ENCODE data around the gene OR6X1.
"Not testable (repeated sequence)": the region's sequence is repeated elsewhere in the genome, so short reads cannot be mapped to it uniquely, and the experiment has no call there.

OR6X1 gene

GRCh38 chr11:123771664-123772063, 17.3 kb upstream of the OR6X1 start:
- Mint-ChIP-seq H3K4me3 (no peak overlapping the region), H3K4me1 (ENCODE audit: low read depth) (no peaks in the 10 kb centered on the region), H3K36me3 (ENCODE audit: low read depth) (no peaks in the 10 kb centered on the region), H3K9me3 (no peaks in the 10 kb centered on the region), H3K27me3 (peaks cover 11% of the 10 kb centered on the region), H3K27ac (no peak overlapping the region)
- DNase-seq = no peak

GRCh38 chr11:123770712-123771111, 16.4 kb upstream of the OR6X1 start:
- peaks cover 16% of the 10 kb centered on the region for H3K27me3 Mint-ChIP-seq

DNA sequence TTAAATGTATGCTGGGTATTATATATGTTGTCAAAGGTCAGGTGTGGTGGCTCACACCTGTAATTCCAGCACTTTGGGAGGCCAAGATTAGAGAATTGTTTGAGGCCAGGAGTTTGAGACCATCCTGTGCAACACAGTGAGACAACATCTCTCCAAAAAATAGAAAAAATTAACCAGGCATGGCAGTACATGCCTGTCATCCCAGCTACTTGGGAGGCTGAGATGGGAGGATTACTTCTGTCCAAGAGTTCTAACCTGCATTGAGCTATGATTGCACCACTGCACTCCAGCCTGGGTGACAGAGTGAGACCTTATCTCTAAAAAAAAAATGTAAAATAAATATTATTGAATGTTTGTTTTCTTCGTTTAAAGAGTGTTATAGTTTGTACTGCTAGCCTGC, 11.3 kb upstream of the OR6X1 start:
- H3K9me3 Mint-ChIP-seq = peaks cover 20% of the 10 kb centered on the region
- no peaks in the 10 kb centered on the region for H3K4me1 Mint-ChIP-seq (ENCODE audit: low read depth)
- no peak overlapping the region for H3K4me3 Mint-ChIP-seq

More at GRCh38 chr11:123770712-123771111, 16.4 kb upstream of the OR6X1 start:
- Mint-ChIP-seq H3K4me3 (no peak overlapping the region), H3K9me3 (no peaks in the 10 kb centered on the region), H3K36me3 (ENCODE audit: low read depth) (no peaks in the 10 kb centered on the region), H3K4me1 (ENCODE audit: low read depth) (no peaks in the 10 kb centered on the region), H3K27ac (no peak overlapping the region)
- no peak for DNase-seq

DNA sequence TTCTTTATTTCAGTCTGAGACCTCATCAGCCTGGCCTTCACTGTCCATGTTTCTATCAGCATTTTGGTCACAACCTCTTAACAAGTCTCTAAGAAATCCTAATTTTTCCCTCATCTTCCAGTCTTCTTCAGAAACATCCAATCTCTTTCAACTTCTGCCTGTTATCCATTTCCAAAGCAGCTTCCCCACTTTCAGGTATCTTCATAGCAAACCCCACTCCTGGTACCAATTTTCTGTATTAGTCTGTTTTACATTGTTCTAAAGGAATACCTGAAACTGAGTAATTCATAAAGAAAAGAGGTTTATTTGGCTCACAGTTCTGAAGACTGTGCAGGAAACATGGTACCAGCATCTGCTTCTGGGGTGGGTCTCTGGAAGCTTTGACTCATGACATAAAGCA, 8.1 kb upstream of the OR6X1 start:
- DNase-seq = no peak
- Mint-ChIP-seq H3K36me3 (ENCODE audit: low read depth) (no peaks in the 10 kb centered on the region), H3K27ac (no peak overlapping the region), H3K27me3 (peaks cover 17% of the 10 kb centered on the region), H3K4me3 (no peak overlapping the region), H3K9me3 (peaks cover 20% of the 10 kb centered on the region), H3K4me1 (ENCODE audit: low read depth) (no peaks in the 10 kb centered on the region)

More for the DNA sequence above, 11.3 kb upstream of the OR6X1 start:
- Mint-ChIP-seq H3K36me3 (ENCODE audit: low read depth) (no peaks in the 10 kb centered on the region), H3K27me3 (peaks cover 16% of the 10 kb centered on the region), H3K27ac (no peak overlapping the region)
- DNase-seq = no peak

- no peak for DNase-seq
- no peaks in the 10 kb centered on the region for H3K36me3 Mint-ChIP-seq (ENCODE audit: low read depth)
- H3K27ac Mint-ChIP-seq = no peak overlapping the region
- no peak overlapping the region for H3K4me3 Mint-ChIP-seq
- no peaks in the 10 kb centered on the region for H3K4me1 Mint-ChIP-seq (ENCODE audit: low read depth)
- peaks cover 20% of the 10 kb centered on the region for H3K9me3 Mint-ChIP-seq
- peaks cover 21% of the 10 kb centered on the region for H3K27me3 Mint-ChIP-seq
Measured at GRCh38 chr11:123760894-123761293, 6.6 kb upstream of the OR6X1 start.

GRCh38 chr11:123757976-123758375, 3.7 kb upstream of the OR6X1 start:
- H3K27ac Mint-ChIP-seq = no peak overlapping the region

DNA sequence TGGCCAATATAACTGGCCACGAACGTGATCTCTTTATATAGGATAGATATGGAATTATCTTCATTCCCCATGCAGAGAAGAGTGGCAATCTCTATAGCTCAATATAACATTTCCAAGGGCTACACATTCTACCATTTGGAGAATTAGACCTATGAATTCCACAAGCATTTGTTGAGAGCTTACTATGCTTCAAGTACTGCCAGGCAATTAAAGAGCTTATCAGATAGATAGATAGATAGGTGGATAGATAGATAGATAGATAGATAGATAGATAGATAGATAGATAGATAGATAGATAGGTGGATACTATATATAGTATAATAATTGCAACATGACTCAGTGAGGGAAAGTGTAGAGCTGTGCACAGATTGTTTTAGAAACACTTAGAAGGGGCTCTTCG, 1.5 kb upstream of the OR6X1 start:
- no peaks in the 10 kb centered on the region for H3K9me3 Mint-ChIP-seq
- no peak overlapping the region for H3K27ac Mint-ChIP-seq
- H3K36me3 Mint-ChIP-seq (ENCODE audit: low read depth) = no peaks in the 10 kb centered on the region
- H3K27me3 Mint-ChIP-seq = peaks cover 44% of the 10 kb centered on the region
- no peak overlapping the region for H3K4me3 Mint-ChIP-seq
- no peak for DNase-seq
- no peaks in the 10 kb centered on the region for H3K4me1 Mint-ChIP-seq (ENCODE audit: low read depth)

More at GRCh38 chr11:123757976-123758375, 3.7 kb upstream of the OR6X1 start:
- Mint-ChIP-seq H3K9me3 (peaks cover 11% of the 10 kb centered on the region), H3K4me1 (ENCODE audit: low read depth) (no peaks in the 10 kb centered on the region), H3K4me3 (no peak overlapping the region), H3K36me3 (ENCODE audit: low read depth) (no peaks in the 10 kb centered on the region), H3K27me3 (peaks cover 29% of the 10 kb centered on the region)
- no peak for DNase-seq

- peaks cover 45% of the 10 kb centered on the region for H3K27me3 Mint-ChIP-seq
- no peaks in the 10 kb centered on the region for H3K9me3 Mint-ChIP-seq
- H3K36me3 Mint-ChIP-seq (ENCODE audit: low read depth) = no peaks in the 10 kb centered on the region
- no peaks in the 10 kb centered on the region for H3K4me1 Mint-ChIP-seq (ENCODE audit: low read depth)
- no peak for DNase-seq
- H3K4me3 Mint-ChIP-seq = no peak overlapping the region
- no peak overlapping the region for H3K27ac Mint-ChIP-seq
Measured at GRCh38 chr11:123755344-123755743, 1.0 kb upstream of the OR6X1 start.

GRCh38 chr11:123753110-123753509, 1.2 kb downstream of the OR6X1 start:
- no peak overlapping the region for H3K27ac Mint-ChIP-seq
- H3K4me1 Mint-ChIP-seq (ENCODE audit: low read depth) = no peaks in the 10 kb centered on the region
- H3K36me3 Mint-ChIP-seq (ENCODE audit: low read depth) = no peaks in the 10 kb centered on the region
- H3K4me3 Mint-ChIP-seq = no peak overlapping the region
- H3K27me3 Mint-ChIP-seq = peaks cover 52% of the 10 kb centered on the region
- H3K9me3 Mint-ChIP-seq = no peaks in the 10 kb centered on the region
- no peak for DNase-seq

DNA sequence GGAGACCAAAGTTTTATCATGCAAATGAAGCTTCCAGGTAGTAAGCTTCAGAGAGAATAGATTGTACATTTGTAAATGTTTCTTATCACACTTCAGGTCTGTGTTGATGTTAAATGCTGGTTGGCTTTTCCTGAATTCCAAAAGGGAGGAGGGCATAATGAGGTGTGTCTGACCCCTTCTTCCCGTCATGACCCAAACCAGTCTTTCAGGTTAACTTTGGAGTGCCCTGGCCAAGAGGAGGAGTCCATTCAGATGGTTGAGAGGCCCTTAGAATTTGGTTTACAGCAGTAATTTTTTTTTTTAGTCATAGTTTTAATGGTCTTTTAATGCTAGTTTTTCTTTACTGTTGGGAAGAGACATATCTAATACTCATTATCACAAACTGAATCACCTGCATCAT, 2.5 kb downstream of the OR6X1 start:
- Mint-ChIP-seq H3K36me3 (ENCODE audit: low read depth) (no peaks in the 10 kb centered on the region), H3K4me3 (no peak overlapping the region), H3K9me3 (no peaks in the 10 kb centered on the region), H3K27me3 (peaks cover 43% of the 10 kb centered on the region), H3K27ac (no peak overlapping the region), H3K4me1 (ENCODE audit: low read depth) (no peaks in the 10 kb centered on the region)
- DNase-seq = no peak

- H3K36me3 Mint-ChIP-seq (ENCODE audit: low read depth); H3K27ac Mint-ChIP-seq; H3K9me3 Mint-ChIP-seq; DNase-seq; H3K4me1 Mint-ChIP-seq (ENCODE audit: low read depth); H3K4me3 Mint-ChIP-seq: not testable (repeated sequence)
- peaks cover 31% of the 10 kb centered on the region for H3K27me3 Mint-ChIP-seq
Measured at GRCh38 chr11:123748349-123748748, 6.0 kb downstream of the OR6X1 start.

DNA sequence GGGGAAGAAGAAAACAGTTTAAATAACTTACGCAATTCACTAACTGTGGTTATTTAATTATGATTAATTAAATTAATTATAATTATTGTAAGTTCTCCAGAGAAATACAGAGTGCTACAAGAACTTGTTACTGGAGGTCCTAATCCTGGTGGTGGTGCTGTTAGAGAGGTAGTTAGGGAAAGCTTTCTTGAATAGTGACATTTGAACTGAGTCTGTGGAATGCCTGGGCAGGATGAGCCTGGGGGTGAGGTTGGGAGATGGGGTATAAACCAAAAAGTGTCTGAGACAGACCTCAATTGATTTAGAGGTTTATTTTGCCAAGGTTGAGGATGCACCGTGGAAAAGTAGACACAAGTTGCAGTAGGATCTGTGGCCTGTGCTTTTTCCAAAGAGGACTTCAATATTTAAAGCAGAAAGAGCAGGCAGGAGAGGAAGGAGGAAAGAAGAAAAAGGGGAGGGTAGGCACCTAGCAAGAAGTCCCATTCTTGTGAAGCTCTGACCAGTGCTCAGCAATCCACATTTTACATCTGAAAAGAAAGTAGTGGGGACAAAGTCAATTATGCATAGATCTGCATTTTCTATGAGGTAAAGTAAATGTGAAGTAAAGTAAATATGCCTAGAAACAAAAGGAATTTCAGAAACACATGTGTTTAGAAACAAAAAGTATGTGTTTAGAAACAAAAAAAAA, 8.4 kb downstream of the OR6X1 start:
- Mint-ChIP-seq H3K9me3 (no peaks in the 10 kb centered on the region), H3K36me3 (ENCODE audit: low read depth) (peaks cover 7% of the 10 kb centered on the region), H3K4me1 (ENCODE audit: low read depth) (peaks cover 10% of the 10 kb centered on the region), H3K4me3 (no peak overlapping the region), H3K27me3 (peaks cover 13% of the 10 kb centered on the region), H3K27ac (no peak overlapping the region)
- DNase-seq = no peak

DNA sequence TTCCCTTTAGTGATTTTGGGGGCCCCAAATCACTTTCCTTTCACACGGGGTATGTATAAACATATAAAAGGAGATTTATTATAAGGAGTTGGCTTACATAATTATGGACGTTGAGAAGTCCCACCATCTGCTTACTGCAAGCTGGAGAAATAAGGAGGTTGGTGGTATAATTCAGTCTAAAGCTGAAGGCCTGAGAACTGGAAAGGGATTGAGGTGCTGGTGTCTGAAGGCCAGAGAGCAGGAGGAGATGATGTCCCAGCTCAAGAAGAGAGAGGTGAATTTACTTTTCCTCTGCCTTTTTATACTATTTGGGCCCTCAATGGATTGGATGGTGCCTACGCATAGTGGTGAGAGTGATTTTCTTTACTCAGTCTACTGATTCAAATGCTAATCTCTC, 11.6 kb downstream of the OR6X1 start:
- H3K27ac Mint-ChIP-seq = no peak overlapping the region

GRCh38 chr11:123742031-123742723, 12.1 kb downstream of the OR6X1 start:
- peaks cover 44% of the 10 kb centered on the region for H3K36me3 Mint-ChIP-seq (ENCODE audit: low read depth)
- H3K4me1 Mint-ChIP-seq (ENCODE audit: low read depth) = peaks cover 39% of the 10 kb centered on the region
- peak overlapping the region; percentile 87 for H3K4me3 Mint-ChIP-seq
- peak overlapping the region; percentile 94 for H3K27ac Mint-ChIP-seq
- peak; percentile 34 for DNase-seq
- no peaks in the 10 kb centered on the region for H3K27me3 Mint-ChIP-seq
- no peaks in the 10 kb centered on the region for H3K9me3 Mint-ChIP-seq

More for the DNA sequence above, 11.6 kb downstream of the OR6X1 start:
- H3K27me3 Mint-ChIP-seq = no peaks in the 10 kb centered on the region
- no peaks in the 10 kb centered on the region for H3K9me3 Mint-ChIP-seq
- peaks cover 39% of the 10 kb centered on the region for H3K36me3 Mint-ChIP-seq (ENCODE audit: low read depth)
- no peak for DNase-seq
- peak overlapping the region; percentile 87 for H3K4me3 Mint-ChIP-seq
- H3K4me1 Mint-ChIP-seq (ENCODE audit: low read depth) = peaks cover 33% of the 10 kb centered on the region

Measured in activated T-cell treated with anti-CD3 and anti-CD28 coated beads, Interleukin-2, amount 50 U/mL, for 24 hours (primary cell).